Thyroid gland (tissue), 4 donors: ENCODE data around the gene P2RX2. TPM values are rescaled to one million over a fixed set of nuclear protein-coding genes. Genes with fewer than 3 reads are reported as not detected.

Experiments
- DNase-seq, 2 donors: peaks; one replicate each; pipeline ENCODE4 v3.0.0-alpha.2; 2019
- H3K27ac ChIP-seq, 3 donors: fragments of 200-600 bp; sonication (generic); 1 replicate in 2 of 3; 2 replicates in 1 of 3; pipeline ENCODE4 v1.5.1; 2016 to 2019; ENCODE audit warnings: mild to moderate bottlenecking in 1 of 3, moderate library complexity in 1 of 3
- H3K27me3 ChIP-seq: fragments of 200-600 bp; sonication (generic); one replicate; pipeline ENCODE4 v1.5.1; 2019
- H3K36me3 ChIP-seq, 2 donors: fragments of 200-600 bp; sonication (generic); one replicate each; pipeline ENCODE4 v1.5.1; 2016 to 2019
- H3K4me1 ChIP-seq, 2 donors: fragments of 200-600 bp; sonication (generic); one replicate each; pipeline ENCODE4 v1.5.1; 2017 to 2019
- H3K4me3 ChIP-seq, 3 donors: fragments of 200-600 bp; sonication (generic); replicated peaks in 1 of 3; 1 replicate in 2 of 3; 2 replicates in 1 of 3; pipeline ENCODE4 v1.5.1; 2016; ENCODE audit warnings: mild to moderate bottlenecking in 1 of 3
- H3K9me3 ChIP-seq: fragments of 200-600 bp; sonication (generic); one replicate; pipeline ENCODE4 v1.5.1; 2017
- CTCF ChIP-seq, 6 experiments: fragments of 200-600 bp in 3 of 6; fragments of 450-650 bp in 3 of 6; sonication (generic) in 3 of 6; IDR thresholded peaks; one replicate each; pipeline ENCODE4 v1.5.1; 2016 to 2019; ENCODE audit warnings: antibody characterized with exemption in 6 of 6, mild to moderate bottlenecking in 2 of 6, inconsistent platforms in 1 of 6, moderate library complexity in 1 of 6
- POLR2A ChIP-seq, 2 donors: fragments of 450-650 bp; IDR thresholded peaks; one replicate each; pipeline ENCODE4 v1.6.1; 2017; ENCODE audit warnings: antibody characterized with exemption in 2 of 2, mild to moderate bottlenecking in 2 of 2, moderate library complexity in 1 of 2
- WGBS, 2 donors: methylation state at CpG; one replicate each; pipeline ENCODE4 v1.1.5; 2017; 5-methylcytosine and 5-hydroxymethylcytosine counted together
- intact Hi-C: fragments of 100-400 bp; cut with DNase I; formaldehyde crosslinking; loops from one replicate; pipeline ENCODE4 v1.15.1; 2023
- total RNA-seq, 4 donors: library from RNA; depleted of rRNA; stranded (reverse); fragments of >200 nt; gene quantifications; one replicate each; pipeline ENCODE4 v1.2.3, GENCODE V29; 2016

Gene P2RX2
- total RNA-seq, 4 donors from 2014 or later = 0.45 TPM; not detected in 3

- no peak for TF ChIP-seq POLR2A (IDR thresholded peaks at IDR 0.05)
- no peak for TF ChIP-seq CTCF (IDR thresholded peaks at IDR 0.05)
- no peaks in the 10 kb centered on the region for H3K9me3 ChIP-seq
- intact Hi-C loops = no loop called here
- H3K27me3 ChIP-seq = no peaks in the 10 kb centered on the region
- no peak overlapping the region for H3K27ac ChIP-seq
- H3K4me3 ChIP-seq = no peak overlapping the region
- DNase-seq = no peak
- WGBS, 2 donors = 85 to 86% methylated on average over 21 of the region's 21 CpGs
- no peaks in the 10 kb centered on the region for H3K4me1 ChIP-seq
- peaks cover 14 to 36% of the 10 kb centered on the region in 2 donors for H3K36me3 ChIP-seq
These were observed 45.9 kb downstream of the P2RX2 start for GRCh38 chr12:132664206-132665148.

GRCh38 chr12:132665149-132665491 is 46.5 kb downstream of the P2RX2 start:
- no peaks in the 10 kb centered on the region for H3K9me3 ChIP-seq
- 89 to 95% methylated on average over 13 of the region's 13 CpGs for WGBS, 2 donors
- H3K27ac ChIP-seq = no peak overlapping the region
- DNase-seq = no peak
- no peaks in the 10 kb centered on the region for H3K27me3 ChIP-seq
- peaks cover 14 to 33% of the 10 kb centered on the region in 2 donors for H3K36me3 ChIP-seq
- TF ChIP-seq CTCF (IDR thresholded peaks at IDR 0.05) (no peak), POLR2A (IDR thresholded peaks at IDR 0.05) (no peak)
- no peak overlapping the region for H3K4me3 ChIP-seq
- intact Hi-C loops = no loop called here
- no peaks in the 10 kb centered on the region for H3K4me1 ChIP-seq

- H3K36me3 ChIP-seq = peaks cover 14 to 26% of the 10 kb centered on the region in 2 donors
- no peak overlapping the region for H3K4me3 ChIP-seq
- no peak overlapping the region for H3K27ac ChIP-seq
- intact Hi-C loops = no loop called here
- TF ChIP-seq POLR2A (IDR thresholded peaks at IDR 0.05) = no peak
- no peak for TF ChIP-seq CTCF (IDR thresholded peaks at IDR 0.05)
- no peaks in the 10 kb centered on the region for H3K9me3 ChIP-seq
- DNase-seq = no peak
- WGBS, 2 donors = 94% methylated on average over 6 of the region's 6 CpGs
- H3K27me3 ChIP-seq = no peaks in the 10 kb centered on the region
- H3K4me1 ChIP-seq = no peaks in the 10 kb centered on the region
These were observed 47.2 kb downstream of the P2RX2 start for GRCh38 chr12:132665794-132666193.

- Histone ChIP-seq H3K27ac (no peak overlapping the region), H3K4me3 (no peak overlapping the region), H3K36me3 (peaks cover 23 to 24% of the 10 kb centered on the region in 2 donors), H3K9me3 (no peaks in the 10 kb centered on the region), H3K27me3 (no peaks in the 10 kb centered on the region), H3K4me1 (no peaks in the 10 kb centered on the region)
- intact Hi-C loops = no loop called here
- WGBS, 2 donors = 96% methylated on average over 30 of the region's 30 CpGs
- TF ChIP-seq POLR2A (IDR thresholded peaks at IDR 0.05) = no peak
- TF ChIP-seq CTCF (IDR thresholded peaks at IDR 0.05) = no peak
- DNase-seq = no peak
These were observed 49.9 kb downstream of the P2RX2 start for GRCh38 chr12:132668191-132669088.
